K562 (cell line): ENCODE measurements around the gene USH2A. TPM values are rescaled to one million over a fixed set of nuclear protein-coding genes. Genes with fewer than 3 reads are reported as not detected.

Experiments used
- KLF16 ChIP-seq: IDR thresholded peaks from 2 replicates; pipeline ENCODE4 v1.6.1; 2016; ENCODE audit warnings: antibody characterized with exemption
- SREBF1 ChIP-seq: fragments of 150-350 bp; IDR thresholded peaks from 2 replicates; pipeline ENCODE4 v1.6.1; 2014; ENCODE audit warnings: antibody characterized with exemption, low read depth, low read length, borderline replicate concordance
- TFAP4 ChIP-seq: sonication (generic); formaldehyde crosslinking; IDR thresholded peaks from 2 replicates; pipeline ENCODE4 v1.8.0; 2022; ENCODE audit warnings: missing genetic modification reagents, mild to moderate bottlenecking, moderate library complexity, borderline replicate concordance
- polyA plus RNA-seq, 8 experiments: library from polyadenylated mRNA; depleted of rRNA in 4 of 8; stranded (reverse) in 5 of 8; unstranded in 3 of 8; fragments of >200 nt; fragmentation: Nextera tagmentation in 2 of 8; fragmentation: Illumina TruSeq in 1 of 8; extraction: Ambion mirVana in 2 of 8; extraction: Trizol in 1 of 8; gene quantifications; 2 replicates each; pipeline versions ENCODE4 v1.2.1 to v1.2.3, GENCODE V29; 2011 to 2014; ENCODE audit warnings: inconsistent platforms in 1 of 8, missing spikeins in 1 of 8
- total RNA-seq, 7 experiments: library from RNA; depleted of rRNA in 6 of 7; stranded (reverse); fragments of >200 nt in 6 of 7; fragmentation: Illumina TruSeq in 2 of 7; extraction: Trizol in 2 of 7; gene quantifications; 2 replicates each; pipeline versions ENCODE4 v1.2.1 to v1.2.3, GENCODE V29; 2011 to 2021; ENCODE audit warnings: low replicate concordance in 1 of 7
- TF ChIP-seq, protein P1 (sequence below), 2 experiments: fragments of 450-650 bp; formaldehyde crosslinking in 1 of 2; IDR thresholded peaks; 2 replicates each; pipeline versions ENCODE4 v1.4.0 to v1.6.1; 2014 to 2020; ENCODE audit warnings: mild to moderate bottlenecking in 2 of 2, borderline replicate concordance in 1 of 2, low read depth in 1 of 2

The USH2A gene
- total and polyA plus RNA-seq, 9 of the 15 experiments (the other 6 are each of a cell fraction or from before 2014, with no cell fraction given): under 0.01 TPM; not detected in 7

GRCh38 chr1:216433175-216433574 lies 9.9 kb upstream of the USH2A start (continued):
- TF ChIP-seq, protein P1, sequence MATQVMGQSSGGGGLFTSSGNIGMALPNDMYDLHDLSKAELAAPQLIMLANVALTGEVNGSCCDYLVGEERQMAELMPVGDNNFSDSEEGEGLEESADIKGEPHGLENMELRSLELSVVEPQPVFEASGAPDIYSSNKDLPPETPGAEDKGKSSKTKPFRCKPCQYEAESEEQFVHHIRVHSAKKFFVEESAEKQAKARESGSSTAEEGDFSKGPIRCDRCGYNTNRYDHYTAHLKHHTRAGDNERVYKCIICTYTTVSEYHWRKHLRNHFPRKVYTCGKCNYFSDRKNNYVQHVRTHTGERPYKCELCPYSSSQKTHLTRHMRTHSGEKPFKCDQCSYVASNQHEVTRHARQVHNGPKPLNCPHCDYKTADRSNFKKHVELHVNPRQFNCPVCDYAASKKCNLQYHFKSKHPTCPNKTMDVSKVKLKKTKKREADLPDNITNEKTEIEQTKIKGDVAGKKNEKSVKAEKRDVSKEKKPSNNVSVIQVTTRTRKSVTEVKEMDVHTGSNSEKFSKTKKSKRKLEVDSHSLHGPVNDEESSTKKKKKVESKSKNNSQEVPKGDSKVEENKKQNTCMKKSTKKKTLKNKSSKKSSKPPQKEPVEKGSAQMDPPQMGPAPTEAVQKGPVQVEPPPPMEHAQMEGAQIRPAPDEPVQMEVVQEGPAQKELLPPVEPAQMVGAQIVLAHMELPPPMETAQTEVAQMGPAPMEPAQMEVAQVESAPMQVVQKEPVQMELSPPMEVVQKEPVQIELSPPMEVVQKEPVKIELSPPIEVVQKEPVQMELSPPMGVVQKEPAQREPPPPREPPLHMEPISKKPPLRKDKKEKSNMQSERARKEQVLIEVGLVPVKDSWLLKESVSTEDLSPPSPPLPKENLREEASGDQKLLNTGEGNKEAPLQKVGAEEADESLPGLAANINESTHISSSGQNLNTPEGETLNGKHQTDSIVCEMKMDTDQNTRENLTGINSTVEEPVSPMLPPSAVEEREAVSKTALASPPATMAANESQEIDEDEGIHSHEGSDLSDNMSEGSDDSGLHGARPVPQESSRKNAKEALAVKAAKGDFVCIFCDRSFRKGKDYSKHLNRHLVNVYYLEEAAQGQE (IDR thresholded peaks at IDR 0.05; ENCODE audit: borderline replicate concordance): no peak
- TF ChIP-seq, protein P1 (CRISPR knock-in tag; IDR thresholded peaks at IDR 0.05; ENCODE audit: low read depth): no peak
- TF ChIP-seq SREBF1 (no peak), KLF16 (no peak), TFAP4 (CRISPR knock-in tag) (no peak)
